H54 (cell line): ENCODE measurements around the gene NR3C2.

Experiments
- DNase-seq: peaks from one replicate; pipeline ENCODE4 v3.0.0; 2011; ENCODE audit warnings: low spot score, mixed read lengths; ENCODE audit not compliant: insufficient read length
- FAIRE-seq: peaks from 3 replicates; lab custom pipeline; 2011; peaks lifted over from hg19 to GRCh38; lab: Jason Lieb, UNC
- POLR2A ChIP-seq: IDR thresholded peaks from 2 replicates; pipeline ENCODE4 v1.6.1; 2011; ENCODE audit warnings: low read depth, mild to moderate bottlenecking, low read length

The NR3C2 gene

DNA sequence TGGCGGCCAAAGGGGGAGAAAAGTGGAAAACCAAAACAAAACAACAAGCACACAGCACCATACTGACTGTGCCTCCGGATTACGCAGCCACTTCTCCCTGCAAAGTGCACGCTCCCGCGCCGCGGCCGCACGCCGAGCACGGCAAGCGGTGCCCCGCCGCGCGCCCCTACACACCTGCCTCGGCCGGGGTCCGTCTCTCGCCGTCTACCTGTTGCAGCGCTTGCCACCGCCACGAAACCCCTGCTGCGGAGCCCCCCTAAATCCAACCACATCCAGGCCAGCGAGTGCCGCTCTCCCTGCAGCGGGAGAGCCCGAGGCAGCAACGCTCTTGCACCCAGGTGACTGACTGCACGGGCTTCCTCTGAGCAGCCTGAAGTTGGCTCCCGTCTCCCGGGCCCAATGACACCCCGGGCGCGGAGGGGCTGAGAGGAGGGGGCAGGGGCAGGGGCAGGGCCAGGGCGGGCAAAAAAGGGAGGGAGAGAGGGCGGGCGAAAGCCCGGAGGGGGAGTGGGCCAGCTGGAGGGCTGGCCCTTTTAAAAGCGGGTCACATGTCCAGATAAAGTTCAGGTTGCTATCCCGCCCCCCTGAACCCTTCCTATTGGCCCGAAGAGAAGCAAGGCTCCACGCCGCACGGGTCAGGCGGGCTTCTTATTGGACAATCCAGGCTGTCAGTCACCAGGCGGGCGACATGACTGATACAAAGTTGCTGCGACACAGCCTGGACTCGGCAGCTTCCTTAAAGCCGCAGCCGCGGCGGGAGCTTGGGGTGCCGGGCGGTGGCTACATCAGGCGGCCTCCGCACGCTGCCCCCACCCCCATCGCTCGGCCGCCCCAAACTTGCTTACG lies at the start of gene NR3C2:
NR3C2 (minus strand) TSS at position 429 of the 846 bp plus-strand sequence.
- peak; percentile 55 for TF ChIP-seq POLR2A
- peak; percentile 95 for DNase-seq
- FAIRE-seq: peak; percentile 62

DNA sequence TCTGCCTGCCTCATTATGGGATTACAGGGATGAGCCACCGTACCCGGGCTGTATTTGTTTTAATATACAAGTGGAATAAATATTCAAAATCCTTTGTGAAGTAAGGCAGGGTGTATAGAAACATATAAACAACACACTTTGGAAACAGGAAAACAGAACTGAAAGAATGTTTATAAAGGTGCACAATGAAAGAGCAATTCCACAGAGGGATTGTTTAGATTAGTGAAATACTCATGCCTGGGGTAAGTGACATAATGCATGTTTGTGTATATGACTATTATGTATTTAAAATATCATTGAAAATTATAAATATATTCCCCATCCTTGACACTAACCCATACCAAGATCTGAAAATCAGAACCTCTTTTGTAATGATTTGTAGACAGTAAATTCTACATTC lies 45.0 kb upstream of the NR3C2 start:
- no peak for DNase-seq
- FAIRE-seq: no peak
- no peak for TF ChIP-seq POLR2A

DNA sequence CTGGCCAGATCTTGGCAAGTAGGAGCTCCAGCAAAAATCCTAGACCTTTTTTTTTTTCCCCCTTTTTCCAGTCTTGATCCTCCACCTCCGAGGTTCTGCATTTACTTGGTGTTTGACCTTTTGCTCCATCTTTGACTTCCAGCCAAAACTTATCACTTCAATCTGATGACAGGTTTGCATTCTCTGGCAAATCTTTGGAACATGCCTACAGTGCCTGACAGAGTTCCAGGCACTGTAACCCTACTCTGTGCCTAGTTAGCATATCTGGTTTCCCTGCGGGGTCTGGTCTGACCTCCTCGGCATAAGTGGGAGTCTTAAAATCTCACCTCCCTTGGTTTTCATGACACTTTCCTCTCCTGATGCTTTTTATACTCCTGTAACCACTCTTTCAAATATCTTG lies 39.4 kb upstream of the NR3C2 start:
- FAIRE-seq: no peak
- TF ChIP-seq POLR2A: no peak

DNA sequence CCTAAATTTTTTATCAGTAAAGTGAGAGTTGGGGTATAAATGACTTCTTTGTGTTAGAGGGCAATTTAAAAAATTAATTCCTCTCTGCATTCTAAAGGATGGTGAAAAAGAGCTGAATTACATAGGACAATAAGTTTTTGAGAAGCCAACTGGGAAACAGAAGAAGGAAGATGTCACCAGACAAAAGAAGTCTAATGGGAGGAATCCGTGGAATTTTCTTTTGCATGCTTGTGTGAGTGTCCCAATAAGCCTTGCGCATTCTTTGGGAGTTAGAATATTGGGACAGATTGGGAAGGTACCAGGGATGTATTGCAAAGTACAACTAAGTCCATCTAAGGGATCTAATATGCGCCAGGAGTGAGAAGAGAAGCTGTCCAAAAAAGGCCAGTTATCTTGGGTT lies 35.1 kb upstream of the NR3C2 start:
- no peak for TF ChIP-seq POLR2A
- DNase-seq (no peak), FAIRE-seq (no peak)

More for the DNA sequence above, 39.4 kb upstream of the NR3C2 start:
- no peak for DNase-seq

DNA sequence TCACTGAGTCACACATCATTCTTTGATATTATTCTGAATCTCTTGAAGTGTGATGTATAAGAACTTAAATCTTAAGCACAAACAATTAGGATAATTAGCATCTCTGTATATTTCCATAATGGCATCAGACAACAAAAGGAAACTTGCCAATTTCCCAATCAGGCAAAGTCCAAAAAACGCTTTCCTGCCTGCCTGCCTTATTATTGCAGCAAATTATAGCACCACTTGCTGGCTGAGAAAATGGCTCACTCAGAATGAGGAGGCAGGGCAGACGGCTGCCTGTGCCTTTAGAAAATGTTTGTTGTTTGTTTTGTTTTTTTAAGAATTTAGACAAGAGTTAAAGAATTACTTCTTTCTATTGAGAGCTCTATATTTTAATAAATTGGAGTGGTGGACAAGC lies 27.7 kb upstream of the NR3C2 start:
- TF ChIP-seq POLR2A: no peak
- FAIRE-seq (no peak), DNase-seq (no peak)

DNA sequence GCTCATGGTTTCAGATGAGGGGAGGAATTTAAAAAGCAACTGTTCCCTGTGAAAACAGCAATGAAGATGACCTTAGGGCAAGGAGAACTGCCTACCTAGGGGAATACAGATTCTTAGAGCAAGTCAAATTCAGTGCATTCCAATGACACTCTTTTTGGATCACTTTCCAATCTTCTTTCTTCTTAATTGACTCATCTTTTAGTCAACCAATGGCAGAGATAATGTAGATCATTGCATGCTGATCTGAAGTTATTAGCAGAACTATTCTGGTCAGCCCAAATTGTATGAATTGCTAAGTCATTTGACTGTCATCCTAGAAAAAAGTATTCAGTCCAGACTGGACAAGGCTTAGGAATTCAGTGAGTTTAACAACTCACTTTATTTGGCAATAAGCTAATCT lies 12.6 kb upstream of the NR3C2 start:
- DNase-seq: no peak
- TF ChIP-seq POLR2A: no peak
- no peak for FAIRE-seq

DNA sequence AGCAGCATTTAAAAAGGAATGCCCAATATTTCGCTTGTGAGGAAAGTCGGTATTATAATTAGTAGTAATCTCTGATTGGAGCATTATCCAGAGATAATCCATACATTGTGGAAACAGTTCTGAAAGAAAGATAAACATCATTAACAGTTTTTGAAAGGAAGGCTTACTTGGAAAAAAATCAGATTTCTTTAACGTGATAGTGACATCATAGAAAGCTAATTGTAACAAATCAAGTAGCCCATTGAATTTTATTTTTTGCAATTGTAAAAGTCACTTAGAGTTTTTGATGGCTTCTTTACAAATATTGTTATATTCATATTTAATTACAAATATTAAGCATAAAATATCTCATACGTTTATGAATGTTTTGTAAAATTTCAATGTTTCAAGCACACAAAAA lies 11.6 kb upstream of the NR3C2 start:
- no peak for TF ChIP-seq POLR2A
- DNase-seq: no peak
- no peak for FAIRE-seq

DNA sequence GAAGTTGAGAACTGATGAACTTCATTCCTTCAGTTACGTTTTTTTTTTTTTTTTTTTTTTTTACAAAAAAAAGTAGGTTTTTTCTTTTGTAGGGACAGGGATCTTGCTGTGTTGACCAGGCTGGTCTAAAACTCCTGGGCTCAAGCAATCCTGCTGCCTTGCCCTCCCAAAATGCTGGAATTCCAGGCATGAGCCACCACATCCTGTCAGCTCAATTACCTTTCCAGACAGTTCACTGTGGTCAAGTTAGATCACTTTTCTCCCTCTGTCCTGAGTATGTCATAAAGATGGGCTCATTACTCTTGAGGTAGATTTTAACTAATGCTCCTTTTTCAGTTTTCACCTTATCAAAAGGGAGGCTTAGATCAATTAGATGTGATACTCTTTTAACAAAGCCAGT lies 10.8 kb upstream of the NR3C2 start:
- no peak for FAIRE-seq

DNA sequence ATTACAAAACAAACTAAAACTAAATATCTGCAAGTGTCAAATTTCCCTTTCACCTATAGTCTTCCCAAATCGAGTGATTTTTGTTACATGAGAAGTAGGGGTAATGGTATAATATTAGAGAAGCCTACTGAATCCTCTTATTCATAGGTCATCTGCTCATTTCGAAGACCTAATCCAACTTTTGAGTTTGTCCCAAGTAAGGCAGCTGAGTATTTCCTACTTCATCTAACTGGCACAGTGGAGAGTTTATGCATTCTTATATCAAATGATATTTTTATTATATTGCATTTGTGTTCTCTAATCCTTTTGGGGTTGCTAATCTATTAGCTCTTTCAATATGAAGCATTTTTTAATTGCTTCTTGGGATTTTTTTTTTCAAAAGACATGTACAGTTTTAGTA lies 7.7 kb upstream of the NR3C2 start:
- no peak for FAIRE-seq
- DNase-seq: no peak
- no peak for TF ChIP-seq POLR2A

More for the DNA sequence above, 10.8 kb upstream of the NR3C2 start:
- DNase-seq: no peak
- no peak for TF ChIP-seq POLR2A

DNA sequence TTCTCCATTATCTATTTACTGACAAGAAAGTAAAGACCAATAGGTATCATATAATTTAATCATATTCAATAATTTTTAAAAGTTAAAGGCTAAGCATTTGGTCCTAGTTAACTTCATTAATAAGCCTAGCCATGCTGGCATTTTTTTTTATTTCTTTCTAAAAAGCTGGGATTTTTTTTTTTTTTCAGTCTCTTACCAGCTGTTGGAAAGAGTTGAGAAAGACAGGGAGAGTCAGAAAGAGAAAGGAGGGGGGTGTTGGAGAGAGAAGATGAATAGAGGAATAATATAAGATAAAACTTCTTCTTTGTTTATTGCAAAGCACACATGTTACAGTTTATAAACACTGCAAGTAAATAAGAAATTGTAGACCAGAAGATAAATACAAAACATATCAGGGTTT lies 5.9 kb upstream of the NR3C2 start:
- DNase-seq (no peak), FAIRE-seq (no peak)
- TF ChIP-seq POLR2A: no peak

DNA sequence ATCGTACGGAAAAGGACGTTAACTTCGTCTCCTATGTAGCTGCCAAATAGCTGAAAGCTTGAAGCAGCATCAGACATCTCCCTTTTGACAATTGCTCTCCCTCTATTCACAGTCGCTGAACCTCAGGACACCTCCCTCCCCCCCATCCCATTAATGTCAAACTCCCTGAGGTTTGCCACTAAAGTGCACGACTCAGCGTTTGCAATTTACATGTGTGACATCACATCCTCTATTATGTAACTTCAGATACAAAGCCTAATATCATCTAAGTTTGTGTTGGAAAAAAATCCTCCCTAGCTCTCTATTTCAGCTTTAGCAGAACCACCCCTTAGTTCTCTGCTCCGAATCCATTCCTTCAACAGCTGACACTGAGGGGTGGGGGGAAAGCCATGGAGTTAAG lies 5.5 kb upstream of the NR3C2 start:
- FAIRE-seq: no peak
- no peak for DNase-seq

DNA sequence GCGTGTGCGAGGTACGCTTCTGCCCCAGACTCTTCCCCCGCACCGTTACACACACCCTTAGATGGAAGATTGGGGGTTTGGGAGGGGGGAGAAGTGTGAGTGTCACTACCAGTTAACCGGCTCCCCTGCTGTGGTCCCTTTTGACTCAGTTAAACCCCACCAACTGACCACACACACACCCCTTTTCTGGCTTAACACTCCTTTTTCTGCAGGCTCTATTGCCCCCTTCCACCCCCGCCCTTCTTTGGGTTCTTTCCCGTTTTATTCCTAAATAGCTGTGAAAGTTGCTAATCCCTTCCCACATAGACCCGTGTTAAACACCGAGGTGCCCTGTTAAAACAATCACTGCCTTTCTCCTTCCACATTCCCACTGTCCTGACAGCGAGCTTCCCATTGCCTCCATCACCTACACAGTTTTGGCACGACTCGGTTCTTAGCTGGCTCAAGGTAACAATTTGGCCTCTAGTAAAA lies 3.7 kb upstream of the NR3C2 start:
- TF ChIP-seq POLR2A: no peak
- DNase-seq: no peak
- no peak for FAIRE-seq

More for the DNA sequence above, 5.5 kb upstream of the NR3C2 start:
- no peak for TF ChIP-seq POLR2A

DNA sequence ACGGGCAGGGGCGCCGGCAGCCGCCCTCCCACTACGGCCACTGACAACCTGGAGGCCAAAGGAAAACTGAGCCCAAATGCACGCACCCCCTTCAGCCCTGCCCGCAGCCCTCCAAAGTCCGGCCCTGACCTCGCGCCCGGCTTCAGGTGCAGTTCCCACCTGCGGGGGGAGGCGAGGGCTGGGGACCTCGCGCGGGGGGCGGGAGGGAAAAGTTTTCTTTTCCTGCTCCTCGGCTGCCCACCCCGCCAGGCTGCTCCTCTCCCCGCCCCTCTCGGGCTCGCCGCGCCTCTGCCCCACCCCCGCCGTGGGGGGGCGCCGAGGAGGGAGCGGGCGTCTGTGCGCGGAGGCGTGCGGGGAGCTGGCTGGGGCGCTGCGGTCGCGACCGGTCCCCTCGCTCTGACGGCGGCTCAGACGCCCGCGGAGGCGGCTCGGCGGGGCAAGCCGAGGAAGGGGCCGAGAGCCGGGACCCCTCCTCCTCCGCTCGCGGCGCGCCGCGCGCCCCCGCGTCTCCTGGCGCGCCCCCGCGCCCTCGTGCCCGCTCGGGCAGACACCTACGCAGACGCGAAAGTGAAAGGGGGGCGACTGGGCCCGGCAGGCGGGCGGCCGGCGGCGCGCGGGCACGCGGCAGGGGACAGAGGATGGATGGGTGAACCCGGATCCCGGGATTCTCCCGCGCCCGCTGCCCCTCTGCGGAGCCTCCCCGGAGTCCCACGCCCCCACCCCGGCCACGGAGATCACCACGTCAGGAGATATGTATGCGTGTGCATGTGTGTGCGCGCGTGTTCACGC lies 3.1 kb upstream of the NR3C2 start:
- FAIRE-seq (no peak), DNase-seq (peak; percentile 43)
- no peak for TF ChIP-seq POLR2A

DNA sequence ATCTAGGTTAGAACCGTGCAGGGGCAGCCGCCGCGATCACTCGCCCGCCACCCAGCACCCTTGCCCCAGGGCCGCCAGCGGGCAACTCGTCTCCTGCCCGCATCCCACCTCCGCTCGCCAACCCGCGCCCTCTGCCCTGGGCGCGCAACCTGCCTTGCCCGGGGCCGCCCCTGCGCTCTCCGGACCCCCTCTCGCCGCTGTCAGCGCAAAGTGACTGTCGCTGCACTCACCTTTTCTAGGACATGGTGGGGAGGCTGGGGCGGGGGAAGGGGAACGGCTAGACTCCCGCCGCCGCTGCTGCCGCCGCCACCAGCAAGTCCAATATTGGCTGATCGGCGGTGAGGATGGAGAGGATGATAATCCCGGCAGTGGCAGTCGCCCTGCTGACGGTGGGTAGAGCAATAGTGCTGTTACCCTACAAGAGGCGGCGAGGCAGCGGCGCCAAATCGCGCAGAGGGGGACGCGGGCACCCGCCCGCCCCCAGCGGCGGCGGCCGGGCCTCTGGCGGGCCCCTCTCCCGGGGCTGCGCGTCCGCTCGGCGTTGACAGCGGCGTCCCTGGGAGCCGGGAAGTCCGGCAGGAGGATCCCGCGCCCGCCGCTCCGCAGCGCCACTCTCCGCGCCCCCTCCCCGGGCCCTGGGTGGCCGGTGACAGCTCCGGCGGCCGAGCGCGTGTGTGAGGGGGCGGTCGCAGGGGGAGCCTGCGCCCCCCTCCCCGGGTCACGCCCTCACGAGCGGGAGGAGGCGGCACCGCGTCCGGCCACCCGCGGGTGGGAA lies 2.3 kb upstream of the NR3C2 start:
- TF ChIP-seq POLR2A: no peak
- FAIRE-seq (no peak), DNase-seq (no peak)
